SK-N-SH treated with all-trans-retinoic acid at 6 μM for 48 hours (cell line): ENCODE results near the gene MIA2.

Experiments
- ARNTL ChIP-seq: fragments of 450-650 bp; formaldehyde crosslinking; IDR thresholded peaks from 2 replicates; pipeline ENCODE4 v1.5.0; 2020; ENCODE audit warnings: low read depth, mild to moderate bottlenecking, moderate library complexity, borderline replicate concordance
- BACH2 ChIP-seq: fragments of 250-450 bp; sonication (Bioruptor Pico); IDR thresholded peaks from 2 replicates; pipeline ENCODE4 v1.9.0; 2021; ENCODE audit warnings: mild to moderate bottlenecking, borderline replicate concordance
- ISL1 ChIP-seq: fragments of 250-450 bp; sonication (Bioruptor Pico); IDR thresholded peaks from 2 replicates; pipeline ENCODE4 v2.1.2; 2022; ENCODE audit warnings: mild to moderate bottlenecking, moderate library complexity
- PPARA ChIP-seq: fragments of 250-450 bp; sonication (Bioruptor Pico); IDR thresholded peaks from 2 replicates; pipeline ENCODE4 v1.5.0; 2020; ENCODE audit warnings: mild to moderate bottlenecking, borderline replicate concordance
- ZFP30 ChIP-seq: fragments of 450-650 bp; formaldehyde crosslinking; IDR thresholded peaks from 2 replicates; pipeline ENCODE4 v1.5.0; 2022; ENCODE audit warnings: mild to moderate bottlenecking, moderate library complexity
- ZNF565 ChIP-seq: fragments of 450-650 bp; formaldehyde crosslinking; conservative IDR thresholded peaks from 2 replicates; pipeline ENCODE4 v1.5.0; 2020; ENCODE audit warnings: low read depth, mild to moderate bottlenecking, moderate library complexity
- ZNF70 ChIP-seq: fragments of 450-650 bp; formaldehyde crosslinking; IDR thresholded peaks from 2 replicates; pipeline ENCODE4 v1.5.0; 2020; ENCODE audit warnings: mild to moderate bottlenecking, moderate library complexity
- ZNF8 ChIP-seq: fragments of 450-650 bp; formaldehyde crosslinking; IDR thresholded peaks from 2 replicates; pipeline ENCODE4 v1.5.0; 2020; ENCODE audit warnings: mild to moderate bottlenecking, moderate library complexity
- TF ChIP-seq, protein P1 (sequence below): fragments of 250-450 bp; sonication (Bioruptor Pico); IDR thresholded peaks from 2 replicates; pipeline ENCODE4 v1.5.1; 2021; ENCODE audit warnings: mild to moderate bottlenecking, moderate library complexity
- TF ChIP-seq, protein P2 (sequence below): fragments of 250-450 bp; sonication (Bioruptor Pico); IDR thresholded peaks from 2 replicates; pipeline ENCODE4 v1.5.0; 2020; ENCODE audit warnings: mild to moderate bottlenecking, moderate library complexity

DNA sequence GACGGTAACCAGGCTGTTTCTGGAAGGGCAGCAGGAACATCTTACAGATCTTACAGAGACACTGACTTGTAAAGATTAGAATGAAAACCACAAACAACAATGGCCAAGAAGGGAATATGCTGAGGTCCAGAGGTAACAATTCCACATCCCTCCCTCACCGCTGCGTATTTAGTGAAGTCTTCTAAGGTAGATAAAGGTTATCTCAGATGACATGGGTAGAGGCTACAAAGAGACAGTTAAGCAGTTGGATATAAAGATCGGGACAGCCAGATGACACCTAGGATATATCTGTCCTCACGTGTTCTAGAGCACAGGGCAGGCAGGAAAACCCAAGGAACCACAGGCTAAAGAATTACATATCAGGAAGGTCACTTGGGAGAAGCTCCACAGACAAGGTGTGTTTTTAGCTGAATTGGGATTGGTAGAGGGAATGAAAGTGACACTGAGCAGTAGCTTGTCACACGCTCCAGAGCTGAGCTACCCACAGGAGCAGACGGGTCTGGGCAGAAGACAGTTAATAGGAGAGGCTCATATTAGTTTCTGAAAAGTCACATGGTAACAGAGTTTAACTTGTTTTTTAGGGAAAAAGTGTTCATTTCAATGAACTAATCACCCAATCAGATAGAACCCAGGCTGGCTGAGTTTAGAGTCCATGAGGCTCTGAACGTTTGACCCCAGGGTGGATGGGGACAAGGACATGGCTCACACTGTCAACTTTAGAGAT, 83.3 kb downstream of the MIA2 start:
- TF ChIP-seq ZNF565 (CRISPR knock-in tag) (no peak), PPARA (CRISPR knock-in tag) (no peak), ISL1 (CRISPR knock-in tag) (no peak), ZFP30 (CRISPR knock-in tag) (no peak), ZNF70 (CRISPR knock-in tag) (no peak), ARNTL (CRISPR knock-in tag) (no peak), ZNF8 (CRISPR knock-in tag) (no peak), BACH2 (CRISPR knock-in tag) (no peak)
- TF ChIP-seq, protein P1, sequence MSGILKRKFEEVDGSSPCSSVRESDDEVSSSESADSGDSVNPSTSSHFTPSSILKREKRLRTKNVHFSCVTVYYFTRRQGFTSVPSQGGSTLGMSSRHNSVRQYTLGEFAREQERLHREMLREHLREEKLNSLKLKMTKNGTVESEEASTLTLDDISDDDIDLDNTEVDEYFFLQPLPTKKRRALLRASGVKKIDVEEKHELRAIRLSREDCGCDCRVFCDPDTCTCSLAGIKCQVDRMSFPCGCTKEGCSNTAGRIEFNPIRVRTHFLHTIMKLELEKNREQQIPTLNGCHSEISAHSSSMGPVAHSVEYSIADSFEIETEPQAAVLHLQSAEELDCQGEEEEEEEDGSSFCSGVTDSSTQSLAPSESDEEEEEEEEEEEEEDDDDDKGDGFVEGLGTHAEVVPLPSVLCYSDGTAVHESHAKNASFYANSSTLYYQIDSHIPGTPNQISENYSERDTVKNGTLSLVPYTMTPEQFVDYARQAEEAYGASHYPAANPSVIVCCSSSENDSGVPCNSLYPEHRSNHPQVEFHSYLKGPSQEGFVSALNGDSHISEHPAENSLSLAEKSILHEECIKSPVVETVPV (CRISPR knock-in tag), result no peak
- TF ChIP-seq, protein P2, sequence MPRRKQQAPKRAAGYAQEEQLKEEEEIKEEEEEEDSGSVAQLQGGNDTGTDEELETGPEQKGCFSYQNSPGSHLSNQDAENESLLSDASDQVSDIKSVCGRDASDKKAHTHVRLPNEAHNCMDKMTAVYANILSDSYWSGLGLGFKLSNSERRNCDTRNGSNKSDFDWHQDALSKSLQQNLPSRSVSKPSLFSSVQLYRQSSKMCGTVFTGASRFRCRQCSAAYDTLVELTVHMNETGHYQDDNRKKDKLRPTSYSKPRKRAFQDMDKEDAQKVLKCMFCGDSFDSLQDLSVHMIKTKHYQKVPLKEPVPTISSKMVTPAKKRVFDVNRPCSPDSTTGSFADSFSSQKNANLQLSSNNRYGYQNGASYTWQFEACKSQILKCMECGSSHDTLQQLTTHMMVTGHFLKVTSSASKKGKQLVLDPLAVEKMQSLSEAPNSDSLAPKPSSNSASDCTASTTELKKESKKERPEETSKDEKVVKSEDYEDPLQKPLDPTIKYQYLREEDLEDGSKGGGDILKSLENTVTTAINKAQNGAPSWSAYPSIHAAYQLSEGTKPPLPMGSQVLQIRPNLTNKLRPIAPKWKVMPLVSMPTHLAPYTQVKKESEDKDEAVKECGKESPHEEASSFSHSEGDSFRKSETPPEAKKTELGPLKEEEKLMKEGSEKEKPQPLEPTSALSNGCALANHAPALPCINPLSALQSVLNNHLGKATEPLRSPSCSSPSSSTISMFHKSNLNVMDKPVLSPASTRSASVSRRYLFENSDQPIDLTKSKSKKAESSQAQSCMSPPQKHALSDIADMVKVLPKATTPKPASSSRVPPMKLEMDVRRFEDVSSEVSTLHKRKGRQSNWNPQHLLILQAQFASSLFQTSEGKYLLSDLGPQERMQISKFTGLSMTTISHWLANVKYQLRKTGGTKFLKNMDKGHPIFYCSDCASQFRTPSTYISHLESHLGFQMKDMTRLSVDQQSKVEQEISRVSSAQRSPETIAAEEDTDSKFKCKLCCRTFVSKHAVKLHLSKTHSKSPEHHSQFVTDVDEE (CRISPR knock-in tag), result no peak
